Tibial artery (tissue), 4 donors: Measurements from ENCODE around the gene CHCHD10.

ENCODE experiments used
- DNase-seq, 2 donors: peaks; one replicate each; pipeline ENCODE4 v3.0.0-alpha.2; 2019
- H3K27ac ChIP-seq, 2 donors: fragments of 200-600 bp; sonication (generic) in 1 of 2; 1 replicate in 1 of 2; 2 replicates in 1 of 2; pipeline ENCODE4 v1.5.1; 2018 to 2019; ENCODE audit warnings: mild to moderate bottlenecking in 1 of 2
- H3K27me3 ChIP-seq, 2 donors: fragments of 200-600 bp; sonication (generic) in 1 of 2; one replicate each; pipeline versions ENCODE4 v1.5.1 to v1.6.0; 2016 to 2019
- H3K36me3 ChIP-seq, 3 donors: fragments of 200-600 bp; sonication (generic) in 2 of 3; one replicate each; pipeline ENCODE4 v1.5.1; 2016 to 2019; ENCODE audit warnings: mild to moderate bottlenecking in 2 of 3
- H3K4me1 ChIP-seq, 4 donors: fragments of 200-600 bp; sonication (generic) in 2 of 4; 1 replicate in 3 of 4; 2 replicates in 1 of 4; pipeline ENCODE4 v1.5.1; 2016 to 2019
- H3K4me3 ChIP-seq, 2 donors: fragments of 200-600 bp; sonication (generic) in 1 of 2; 1 replicate in 1 of 2; 2 replicates in 1 of 2; pipeline ENCODE4 v1.5.1; 2018 to 2019; ENCODE audit warnings: mild to moderate bottlenecking in 2 of 2
- H3K9me3 ChIP-seq, 3 donors: fragments of 200-600 bp; sonication (generic) in 1 of 3; one replicate each; pipeline ENCODE4 v1.5.1; 2016 to 2019
- CTCF ChIP-seq, 2 experiments: fragments of 200-600 bp in 1 of 2; fragments of 450-650 bp in 1 of 2; IDR thresholded peaks; one replicate each; pipeline ENCODE4 v1.5.1; 2017 to 2019; ENCODE audit warnings: antibody characterized with exemption in 2 of 2, mild to moderate bottlenecking in 1 of 2, moderate library complexity in 1 of 2
- intact Hi-C: fragments of 100-400 bp; cut with DNase I; formaldehyde crosslinking; loops from one replicate; pipeline ENCODE4 v1.15.0; 2023; ENCODE audit warnings: low total_unique reads

CHCHD10 gene

GRCh38 chr22:23786261-23786710, 18.5 kb upstream of the CHCHD10 start:
- H3K9me3 ChIP-seq = no peaks in the 10 kb centered on the region
- no peak for TF ChIP-seq CTCF (IDR thresholded peaks at IDR 0.05)
- peak overlapping the region; percentile 93 to 98 for H3K27ac ChIP-seq
- no peaks in the 10 kb centered on the region for H3K27me3 ChIP-seq
- H3K36me3 ChIP-seq = no peaks in the 10 kb centered on the region
- DNase-seq = no peak
- H3K4me3 ChIP-seq = peak overlapping the region; percentile 76 to 93
- H3K4me1 ChIP-seq = peaks cover 0 to 37% (median 24%) of the 10 kb centered on the region in 4 donors
- intact Hi-C loops = no loop called here

GRCh38 chr22:23784215-23784732, 16.5 kb upstream of the CHCHD10 start:
- Histone ChIP-seq H3K4me3 (no peak overlapping the region), H3K27ac (no peak overlapping the region), H3K27me3 (no peaks in the 10 kb centered on the region), H3K4me1 (peaks cover 0 to 31% (median 21%) of the 10 kb centered on the region in 4 donors), H3K9me3 (no peaks in the 10 kb centered on the region), H3K36me3 (no peaks in the 10 kb centered on the region)
- intact Hi-C loops = no loop called here
- no peak for DNase-seq
- TF ChIP-seq CTCF (IDR thresholded peaks at IDR 0.05) = no peak

GRCh38 chr22:23783265-23784150, 15.7 kb upstream of the CHCHD10 start:
- Histone ChIP-seq H3K27me3 (no peaks in the 10 kb centered on the region), H3K27ac (no peak overlapping the region), H3K4me3 (no peak overlapping the region), H3K9me3 (no peaks in the 10 kb centered on the region), H3K36me3 (no peaks in the 10 kb centered on the region), H3K4me1 (peaks cover 0 to 25% (median 18%) of the 10 kb centered on the region in 4 donors)
- intact Hi-C loops = no loop called here
- no peak for DNase-seq
- TF ChIP-seq CTCF (IDR thresholded peaks at IDR 0.05) = no peak

GRCh38 chr22:23782703-23783102, 14.9 kb upstream of the CHCHD10 start:
- no peak overlapping the region for H3K27ac ChIP-seq
- no peaks in the 10 kb centered on the region for H3K9me3 ChIP-seq
- no peak for DNase-seq
- intact Hi-C loops = no loop called here
- H3K4me3 ChIP-seq = no peak overlapping the region
- H3K36me3 ChIP-seq = no peaks in the 10 kb centered on the region
- no peak for TF ChIP-seq CTCF (IDR thresholded peaks at IDR 0.05)
- peaks cover 0 to 20% (median 15%) of the 10 kb centered on the region in 4 donors for H3K4me1 ChIP-seq
- H3K27me3 ChIP-seq = no peaks in the 10 kb centered on the region

- Histone ChIP-seq H3K27ac (no peak overlapping the region), H3K27me3 (no peaks in the 10 kb centered on the region), H3K36me3 (no peaks in the 10 kb centered on the region), H3K4me3 (no peak overlapping the region), H3K4me1 (peaks cover 0 to 21% (median 16%) of the 10 kb centered on the region in 4 donors), H3K9me3 (no peaks in the 10 kb centered on the region)
- DNase-seq = no peak
- intact Hi-C loops = no loop called here
- no peak for TF ChIP-seq CTCF (IDR thresholded peaks at IDR 0.05)
Observed at GRCh38 chr22:23782252-23782651, 14.5 kb upstream of the CHCHD10 start.
